Measurements from ENCODE around the gene C16orf87. TPM values are rescaled to one million over a fixed set of nuclear protein-coding genes. Genes with fewer than 3 reads are reported as not detected.
A peak's percentile ranks its signal among the peaks of the same experiment; 100 is the strongest.

Gene C16orf87
- total RNA-seq, 1 experiment from 2014 or later: 27.1 TPM

- Histone ChIP-seq H3K4me1 (ENCODE audit: insufficient read depth, low read length, poor library complexity, severe bottlenecking) (no peaks in the 10 kb centered on the region), H3K9me3 (ENCODE audit: low read depth, low read length, poor library complexity, severe bottlenecking) (no peaks in the 10 kb centered on the region), H3K27me3 (replicated peaks; ENCODE audit: insufficient read depth, low read depth, low read length, poor library complexity) (no peaks in the 10 kb centered on the region), H3K27ac (ENCODE audit: low read depth, low read length, poor library complexity, severe bottlenecking) (no peak overlapping the region), H3K4me3 (ENCODE audit: low read depth, low read length, poor library complexity, severe bottlenecking) (no peak overlapping the region), H3K36me3 (ENCODE audit: insufficient read depth, low read length, poor library complexity, severe bottlenecking) (no peaks in the 10 kb centered on the region)
- intact Hi-C loops (cut with micrococcal nuclease; ENCODE audit: unreplicated experiment): loop anchor here (5.0 kb wide), 1 partner anchor 1305 kb away; no protein-coding TSS in a partner anchor
- ChIA-PET CTCF (interaction anchor here (0.8 to 1.5 kb wide), 5 partner anchors 28 to 1307 kb away, joined by 3 to 13 read pairs (median 3); no protein-coding TSS in a partner anchor), POLR2A (ENCODE audit: low non-redundant PET) (no interaction called here)
- TF ChIP-seq EZH2 (IDR thresholded peaks at IDR 0.05; ENCODE audit: borderline replicate concordance, low read depth, low read length, poor library complexity, severe bottlenecking): no peak
- TF ChIP-seq, protein P1, sequence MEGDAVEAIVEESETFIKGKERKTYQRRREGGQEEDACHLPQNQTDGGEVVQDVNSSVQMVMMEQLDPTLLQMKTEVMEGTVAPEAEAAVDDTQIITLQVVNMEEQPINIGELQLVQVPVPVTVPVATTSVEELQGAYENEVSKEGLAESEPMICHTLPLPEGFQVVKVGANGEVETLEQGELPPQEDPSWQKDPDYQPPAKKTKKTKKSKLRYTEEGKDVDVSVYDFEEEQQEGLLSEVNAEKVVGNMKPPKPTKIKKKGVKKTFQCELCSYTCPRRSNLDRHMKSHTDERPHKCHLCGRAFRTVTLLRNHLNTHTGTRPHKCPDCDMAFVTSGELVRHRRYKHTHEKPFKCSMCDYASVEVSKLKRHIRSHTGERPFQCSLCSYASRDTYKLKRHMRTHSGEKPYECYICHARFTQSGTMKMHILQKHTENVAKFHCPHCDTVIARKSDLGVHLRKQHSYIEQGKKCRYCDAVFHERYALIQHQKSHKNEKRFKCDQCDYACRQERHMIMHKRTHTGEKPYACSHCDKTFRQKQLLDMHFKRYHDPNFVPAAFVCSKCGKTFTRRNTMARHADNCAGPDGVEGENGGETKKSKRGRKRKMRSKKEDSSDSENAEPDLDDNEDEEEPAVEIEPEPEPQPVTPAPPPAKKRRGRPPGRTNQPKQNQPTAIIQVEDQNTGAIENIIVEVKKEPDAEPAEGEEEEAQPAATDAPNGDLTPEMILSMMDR (conservative IDR thresholded peaks at IDR 0.05; ENCODE audit: low read depth, low read length): peak; percentile 63
- peak; percentile 75 for DNase-seq (ENCODE audit: low spot score)
- BruUV-seq (replicated peaks): no TSS peak
Measured at GRCh38 chr16:46857368-46857945, 26.5 kb upstream of the C16orf87 start.

- DNase-seq (ENCODE audit: low spot score): no peak
- Histone ChIP-seq H3K27me3 (replicated peaks; ENCODE audit: insufficient read depth, low read depth, low read length, poor library complexity) (no peaks in the 10 kb centered on the region), H3K9me3 (ENCODE audit: low read depth, low read length, poor library complexity, severe bottlenecking) (no peaks in the 10 kb centered on the region), H3K36me3 (ENCODE audit: insufficient read depth, low read length, poor library complexity, severe bottlenecking) (no peaks in the 10 kb centered on the region), H3K4me3 (ENCODE audit: low read depth, low read length, poor library complexity, severe bottlenecking) (no peak overlapping the region), H3K4me1 (ENCODE audit: insufficient read depth, low read length, poor library complexity, severe bottlenecking) (no peaks in the 10 kb centered on the region), H3K27ac (ENCODE audit: low read depth, low read length, poor library complexity, severe bottlenecking) (no peak overlapping the region)
- ChIA-PET CTCF (no interaction called here), POLR2A (ENCODE audit: low non-redundant PET) (no interaction called here)
- no TSS peak for BruUV-seq (replicated peaks)
- TF ChIP-seq EZH2 (IDR thresholded peaks at IDR 0.05; ENCODE audit: borderline replicate concordance, low read depth, low read length, poor library complexity, severe bottlenecking): no peak
- TF ChIP-seq, protein P1 (conservative IDR thresholded peaks at IDR 0.05; ENCODE audit: low read depth, low read length): no peak
- intact Hi-C loops (cut with micrococcal nuclease; ENCODE audit: unreplicated experiment): loop anchor here (5.0 kb wide), 1 partner anchor 1307 kb away; no protein-coding TSS in a partner anchor
Measured at GRCh38 chr16:46855389-46855788, 24.4 kb upstream of the C16orf87 start.

DNA sequence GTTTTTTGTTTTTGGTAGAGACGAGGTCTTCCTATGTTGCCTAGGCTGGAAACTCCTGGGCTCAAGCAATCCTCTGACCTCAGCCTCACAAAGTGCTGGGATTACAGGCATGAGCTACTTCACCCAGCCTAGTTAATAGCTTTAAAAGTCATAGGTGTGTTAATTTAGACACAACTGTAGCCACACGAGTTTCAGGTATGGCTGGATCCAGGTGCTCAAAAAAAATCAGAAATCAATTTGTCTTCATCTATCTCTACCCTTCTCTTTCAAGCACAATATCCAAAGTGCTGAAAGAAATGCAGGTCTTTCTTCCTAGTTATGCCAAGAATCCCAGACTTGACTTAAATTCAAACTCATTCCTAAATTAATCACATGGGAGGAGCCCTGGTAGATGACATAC is 23.9 kb upstream of the C16orf87 start:
- no peak for DNase-seq (ENCODE audit: low spot score)
- CTCF ChIA-PET: interaction anchor here (1.3 to 1.5 kb wide), 3 partner anchors 8 to 62 kb away, joined by 3 to 41 read pairs (median 5); no protein-coding TSS in a partner anchor
- no peaks in the 10 kb centered on the region for H3K27me3 ChIP-seq (replicated peaks; ENCODE audit: insufficient read depth, low read depth, low read length, poor library complexity)
- intact Hi-C loops (cut with micrococcal nuclease; ENCODE audit: unreplicated experiment): loop anchor here (1.0 to 5.0 kb wide), 3 partner anchors 54 to 1307 kb away; no protein-coding TSS in a partner anchor
- no peaks in the 10 kb centered on the region for H3K4me1 ChIP-seq (ENCODE audit: insufficient read depth, low read length, poor library complexity, severe bottlenecking)
- POLR2A ChIA-PET (ENCODE audit: low non-redundant PET): no interaction called here
- H3K27ac ChIP-seq (ENCODE audit: low read depth, low read length, poor library complexity, severe bottlenecking): no peak overlapping the region
- H3K9me3 ChIP-seq (ENCODE audit: low read depth, low read length, poor library complexity, severe bottlenecking): no peaks in the 10 kb centered on the region
- no peak overlapping the region for H3K4me3 ChIP-seq (ENCODE audit: low read depth, low read length, poor library complexity, severe bottlenecking)
- BruUV-seq (replicated peaks): no TSS peak
- H3K36me3 ChIP-seq (ENCODE audit: insufficient read depth, low read length, poor library complexity, severe bottlenecking): no peaks in the 10 kb centered on the region
- TF ChIP-seq EZH2 (IDR thresholded peaks at IDR 0.05; ENCODE audit: borderline replicate concordance, low read depth, low read length, poor library complexity, severe bottlenecking): no peak
- TF ChIP-seq, protein P1 (conservative IDR thresholded peaks at IDR 0.05; ENCODE audit: low read depth, low read length): no peak

Data from A673 (cell line).